GM18520 (cell line): Measurements from ENCODE around the gene AP1S3.
A peak's percentile ranks its signal among the peaks of the same experiment; 100 is the strongest.
"Not testable (repeated sequence)": the region's sequence is repeated elsewhere in the genome, so short reads cannot be mapped to it uniquely, and the experiment has no call there.

Source experiments
- ATAC-seq: cut with Tn5 transposase; IDR thresholded peaks from one replicate; pipeline ENCODE4 v1.9.1; 2021; ENCODE audit not compliant: unreplicated experiment

The AP1S3 gene

GRCh38 chr2:223811757-223812156 is 25.6 kb downstream of the AP1S3 start:
- ATAC-seq, result no peak

DNA sequence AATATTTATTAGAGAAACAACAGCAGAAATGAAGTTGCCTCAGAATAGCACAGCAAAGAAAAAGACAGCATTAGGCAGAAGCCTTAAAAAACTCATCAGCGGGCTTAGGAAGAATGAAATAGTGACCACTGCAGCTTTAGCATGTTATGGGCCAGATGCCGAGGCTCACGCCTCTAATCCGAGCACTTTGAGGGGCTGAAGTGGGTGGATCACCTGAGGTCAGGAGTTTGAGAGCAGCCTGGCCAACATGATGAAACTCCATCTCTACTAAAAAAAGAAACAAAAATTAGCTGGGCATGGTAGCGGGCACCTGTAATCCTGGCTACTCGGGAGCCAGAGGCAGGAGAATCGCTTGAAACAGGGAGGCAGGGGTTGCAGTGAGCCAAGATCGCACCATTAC is 32.4 kb downstream of the AP1S3 start:
- no peak for ATAC-seq

DNA sequence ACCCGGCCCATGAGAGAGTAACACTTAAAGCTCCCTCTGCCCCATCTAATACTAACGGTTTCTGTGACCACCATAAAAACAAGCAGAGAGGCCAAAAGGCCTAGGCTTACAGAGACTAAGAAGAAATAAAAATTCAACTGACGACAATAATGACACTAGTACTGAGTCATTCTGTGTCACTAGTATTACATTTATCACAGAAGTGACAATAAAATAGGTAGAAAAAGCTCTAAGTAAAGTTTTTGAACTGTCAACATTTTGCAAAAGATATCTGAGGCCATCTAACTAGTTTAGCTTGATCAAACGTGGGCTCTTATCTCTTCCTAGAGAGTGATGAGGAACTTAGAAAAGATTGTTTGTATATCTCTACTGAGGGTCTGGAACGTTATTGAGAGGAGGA is 35.6 kb downstream of the AP1S3 start:
- no peak for ATAC-seq

DNA sequence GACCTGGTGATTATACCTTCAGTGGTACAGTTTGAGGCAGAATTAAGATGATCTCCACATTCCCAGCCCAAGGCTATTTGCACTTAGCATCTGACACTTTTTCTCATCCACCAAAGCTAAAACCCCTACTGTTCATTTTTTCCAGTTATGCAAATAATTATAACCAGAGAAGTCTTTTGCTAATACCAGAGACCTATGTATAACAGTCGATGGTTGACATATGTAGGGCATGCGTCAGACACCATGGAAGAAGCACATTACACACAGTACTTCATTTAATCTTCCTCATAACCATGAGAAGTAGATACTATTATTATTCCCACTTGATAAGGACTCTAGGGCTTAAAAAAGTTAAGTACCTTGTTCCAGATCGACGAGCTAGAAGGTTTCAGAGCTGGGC is 36.5 kb downstream of the AP1S3 start:
- ATAC-seq, result peak; percentile 25

GRCh38 chr2:223797811-223798721 is 39.3 kb downstream of the AP1S3 start:
- ATAC-seq, result peak; percentile 99

DNA sequence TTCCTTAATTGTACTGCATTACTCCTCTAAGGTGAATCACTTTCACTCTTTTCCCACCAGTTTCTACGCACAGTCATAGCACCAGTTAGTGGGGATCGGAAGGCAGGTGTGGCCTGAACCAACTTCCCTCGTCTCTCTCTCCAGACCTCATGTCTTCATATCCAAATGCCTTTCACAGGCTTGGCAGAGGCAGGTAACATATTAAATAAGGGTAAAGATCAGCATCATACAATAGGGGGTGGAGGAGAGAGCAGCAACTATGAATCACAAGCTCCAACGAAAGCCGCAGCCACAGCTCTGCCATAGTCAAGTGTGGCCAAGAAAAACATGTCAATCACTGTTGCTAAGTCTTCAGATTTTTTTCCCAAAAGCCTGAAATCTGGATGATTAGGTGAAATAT is 40.3 kb downstream of the AP1S3 start:
- ATAC-seq, result no peak

DNA sequence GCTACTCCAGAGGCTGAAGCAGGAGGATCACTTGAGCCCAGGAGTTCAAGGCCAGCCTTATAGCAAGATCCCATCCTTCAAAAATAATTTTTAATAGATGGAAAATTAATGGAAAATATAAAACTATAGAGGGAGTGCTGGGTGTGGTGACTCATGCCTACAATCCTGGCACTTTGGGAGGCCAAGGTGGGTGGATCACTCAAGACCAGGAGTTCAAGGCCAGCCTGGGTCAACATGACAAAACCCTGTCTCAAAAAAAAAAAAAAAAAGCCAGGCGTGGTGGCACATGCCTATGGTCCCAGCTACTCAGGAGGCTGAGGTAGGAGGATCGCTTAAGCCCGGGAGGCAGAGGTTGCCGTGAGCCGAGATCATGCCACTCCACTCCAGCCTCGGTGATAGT is 48.0 kb downstream of the AP1S3 start:
- no peak for ATAC-seq

GRCh38 chr2:223788826-223789225 is 48.6 kb downstream of the AP1S3 start:
- no peak for ATAC-seq

- not testable (repeated sequence) for ATAC-seq
These were observed 49.3 kb downstream of the AP1S3 start for GRCh38 chr2:223788106-223788505.

DNA sequence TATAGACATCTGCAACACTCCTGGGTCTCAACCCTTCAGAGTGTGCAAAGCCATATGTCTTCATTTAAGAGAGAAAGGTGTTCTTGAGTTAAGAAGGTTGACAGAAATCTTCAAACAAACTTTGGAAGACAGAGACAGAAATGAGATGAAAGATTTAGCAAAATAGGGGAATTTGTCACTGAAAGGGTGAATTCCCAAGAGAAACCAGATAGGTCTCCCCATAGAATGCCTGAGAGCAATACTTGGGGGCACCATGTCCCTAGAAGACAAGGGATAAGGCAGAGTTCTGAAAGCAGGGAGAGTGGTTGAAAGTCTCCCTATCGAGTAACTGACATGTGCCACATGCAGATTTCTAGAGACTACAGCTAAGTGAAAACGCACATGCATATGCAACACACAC is 50.0 kb downstream of the AP1S3 start:
- no peak for ATAC-seq

DNA sequence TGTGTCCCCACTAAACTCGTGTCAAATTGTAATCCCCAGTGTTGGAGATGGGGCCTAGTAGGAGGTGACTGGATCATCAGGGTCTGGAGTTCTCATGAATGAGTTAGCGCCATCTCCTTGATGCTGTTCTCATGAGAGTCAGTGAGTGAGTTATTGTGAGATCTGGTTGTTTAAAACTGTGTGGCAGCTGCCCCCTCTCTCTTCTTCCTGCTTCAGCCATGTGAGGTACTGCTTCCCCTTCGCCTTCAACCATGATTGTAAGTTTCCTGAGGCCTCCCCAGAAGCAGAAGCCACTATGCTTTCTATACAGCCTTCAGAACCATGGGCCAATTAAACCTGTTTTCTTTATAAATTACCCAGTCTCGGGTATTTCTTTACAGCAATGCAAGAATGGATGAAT is 50.4 kb downstream of the AP1S3 start:
- no peak for ATAC-seq

- ATAC-seq, result no peak
These were observed 51.1 kb downstream of the AP1S3 start for GRCh38 chr2:223786236-223786635.

GRCh38 chr2:223784221-223784772 is 53.1 kb downstream of the AP1S3 start:
- no peak for ATAC-seq

DNA sequence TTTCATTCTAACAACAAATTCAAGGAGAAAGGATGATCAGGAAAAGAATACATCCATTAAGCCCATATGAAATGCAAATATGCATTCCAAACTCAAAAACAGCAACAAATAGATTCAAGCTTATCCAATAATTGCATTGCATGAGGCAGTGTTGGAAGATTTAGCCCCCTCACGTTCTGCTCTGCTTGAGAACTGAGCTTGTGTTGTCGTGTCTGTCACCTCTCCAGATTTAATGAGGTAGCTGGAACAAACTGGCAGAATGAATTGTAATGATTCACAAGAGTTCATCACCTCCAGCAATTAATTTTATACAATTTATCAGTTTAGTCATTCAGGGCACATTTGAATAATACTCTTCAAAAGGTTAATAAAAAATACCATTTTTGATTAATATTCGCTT is 54.8 kb downstream of the AP1S3 start:
- no peak for ATAC-seq

DNA sequence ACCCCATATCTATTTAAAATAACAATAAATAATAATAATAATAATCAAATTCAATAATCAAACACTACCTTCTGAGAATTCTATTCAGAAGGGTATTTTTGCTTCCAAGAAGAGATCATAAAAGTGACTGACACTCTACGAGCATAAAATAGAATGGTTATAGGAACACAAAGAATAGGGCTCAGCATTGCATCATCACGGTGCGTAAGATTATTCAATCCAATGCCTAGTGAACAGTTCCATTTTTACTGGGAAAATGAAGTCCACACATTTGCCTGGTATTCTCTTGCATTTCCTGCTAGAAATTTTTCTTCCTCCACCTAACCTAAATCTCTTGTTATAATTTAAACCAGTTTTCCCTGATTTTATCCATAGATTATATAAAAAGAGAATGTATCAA is 55.8 kb downstream of the AP1S3 start:
- ATAC-seq, result no peak

GRCh38 chr2:223779877-223780276 is 57.5 kb downstream of the AP1S3 start:
- no peak for ATAC-seq

- ATAC-seq, result no peak
These were observed 63.2 kb downstream of the AP1S3 start for GRCh38 chr2:223774193-223774592.

- ATAC-seq, result no peak
These were observed 65.0 kb downstream of the AP1S3 start for GRCh38 chr2:223772363-223772762.

- ATAC-seq, result no peak
These were observed 65.9 kb downstream of the AP1S3 start for GRCh38 chr2:223771475-223771874.

DNA sequence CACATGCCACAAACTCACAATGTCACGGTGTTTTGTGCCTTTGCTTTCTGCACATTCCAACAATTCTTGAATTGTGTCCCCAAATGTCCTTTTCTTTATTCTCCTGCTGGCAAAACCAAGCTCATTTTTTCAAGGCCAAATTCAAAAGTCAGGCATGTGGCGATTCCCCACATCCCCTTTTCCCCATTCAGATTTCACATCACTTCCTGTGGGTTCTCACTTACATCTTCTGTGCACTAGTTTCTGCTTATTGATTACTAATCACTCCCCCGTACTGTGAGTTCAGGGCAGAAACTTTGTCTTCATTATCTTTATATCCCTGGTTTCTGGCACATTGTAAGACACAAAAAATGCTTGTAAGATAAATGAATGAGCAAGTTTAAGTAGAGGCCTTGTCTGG is 69.2 kb downstream of the AP1S3 start:
- no peak for ATAC-seq

- ATAC-seq, result no peak
These were observed 70.0 kb downstream of the AP1S3 start for GRCh38 chr2:223767341-223767740.

GRCh38 chr2:223765221-223765785 is 72.1 kb downstream of the AP1S3 start:
- ATAC-seq, result no peak
